Activated CD8-positive, alpha-beta T cell treated with anti-CD3 and anti-CD28 coated beads for 36 hours (primary cell): ENCODE measurements around the gene APCDD1. TPM values are rescaled to one million over a fixed set of nuclear protein-coding genes. Genes with fewer than 3 reads are reported as not detected.
"Not testable (repeated sequence)": the region's sequence is repeated elsewhere in the genome, so short reads cannot be mapped to it uniquely, and the experiment has no call there.

Source experiments
- ATAC-seq: fragments of 200-7000 bp; cut with Tn5 transposase; one replicate; pipeline ENCODE4 v1.10.0; 2021; ENCODE audit warnings: mild to moderate bottlenecking, moderate library complexity
- CTCF ChIA-PET: fragments of 350-600 bp; sonication (Branson Sonifier 250); formaldehyde crosslinking; loops from one replicate; lab custom pipeline; 2021; ENCODE audit warnings: antibody characterized with exemption; lab: Charles Lee
- POLR2A ChIA-PET: fragments of 350-600 bp; sonication (Branson Sonifier 250); formaldehyde crosslinking; loops from one replicate; lab custom pipeline; 2021; ENCODE audit warnings: antibody characterized with exemption; lab: Charles Lee
- DNase-seq: peaks from one replicate; pipeline ENCODE4 v3.0.0-alpha.2; 2020
- H3K27ac Mint-ChIP-seq: one replicate; pipeline ENCODE4 v1.8.0; 2021; ENCODE audit warnings: mild to moderate bottlenecking, mixed read lengths
- H3K27me3 Mint-ChIP-seq: one replicate; pipeline ENCODE4 v1.8.0; 2021; ENCODE audit warnings: mixed read lengths
- H3K36me3 Mint-ChIP-seq: one replicate; pipeline ENCODE4 v1.8.0; 2021; ENCODE audit warnings: low read depth, mixed read lengths
- H3K4me1 Mint-ChIP-seq: one replicate; pipeline ENCODE4 v1.8.0; 2021; ENCODE audit warnings: low read depth, mixed read lengths
- H3K4me3 Mint-ChIP-seq: one replicate; pipeline ENCODE4 v1.8.0; 2021; ENCODE audit warnings: mild to moderate bottlenecking, moderate library complexity, mixed read lengths
- H3K9me3 Mint-ChIP-seq: one replicate; pipeline ENCODE4 v1.8.0; 2021; ENCODE audit warnings: mixed read lengths
- CTCF ChIP-seq: fragments of 200-600 bp; IDR thresholded peaks from one replicate; pipeline ENCODE4 v1.8.0; 2022; ENCODE audit warnings: antibody characterized with exemption, mild to moderate bottlenecking
- intact Hi-C: fragments of 100-400 bp; cut with micrococcal nuclease; formaldehyde crosslinking; loops from one replicate; pipeline ENCODE4 v1.10.0; 2022
- total RNA-seq, 2 experiments: library from RNA; stranded (reverse); gene quantifications; one replicate each; pipeline ENCODE4 v1.2.3, GENCODE V29; 2021

The APCDD1 gene
- total RNA-seq, 2 experiments from 2014 or later: not detected

- ChIA-PET CTCF (interaction anchor here (0.7 kb wide), 1 partner anchor 106 kb away, joined by 3 read pairs; no protein-coding TSS in a partner anchor), POLR2A (no interaction called here)
- no peak for TF ChIP-seq CTCF
- peaks cover 5% of the 10 kb centered on the region for H3K27me3 Mint-ChIP-seq
- DNase-seq: no peak
- intact Hi-C loops: no loop called here
- no peak overlapping the region for H3K4me3 Mint-ChIP-seq
- no peak for ATAC-seq
- no peak overlapping the region for H3K27ac Mint-ChIP-seq
- peaks cover 4% of the 10 kb centered on the region for H3K4me1 Mint-ChIP-seq
- peaks cover 13% of the 10 kb centered on the region for H3K9me3 Mint-ChIP-seq
- peaks cover 1% of the 10 kb centered on the region for H3K36me3 Mint-ChIP-seq
These were observed 50.3 kb downstream of the APCDD1 start for GRCh38 chr18:10504723-10505122.

DNA sequence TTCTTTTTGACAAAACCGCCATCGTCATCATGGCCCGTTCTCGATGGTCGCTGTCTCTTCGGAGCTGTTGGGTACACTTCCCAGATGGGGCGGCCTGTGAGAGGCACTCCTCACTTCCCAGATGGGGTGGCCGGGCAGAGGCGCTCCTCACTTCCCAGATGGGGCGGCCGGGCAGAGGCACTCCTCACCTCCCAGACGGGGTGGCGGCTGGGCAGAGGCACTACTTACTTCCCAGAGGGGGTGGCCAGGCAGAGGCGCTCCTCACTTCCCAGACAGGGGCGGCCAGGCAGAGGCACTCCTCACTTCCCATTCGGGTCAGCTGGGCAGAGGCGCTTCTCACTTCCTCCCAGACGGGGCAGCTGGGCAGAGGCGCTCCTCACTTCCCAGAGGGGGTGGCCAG is 51.5 kb downstream of the APCDD1 start:
- H3K27me3 Mint-ChIP-seq, H3K4me3 Mint-ChIP-seq, DNase-seq, H3K4me1 Mint-ChIP-seq, intact Hi-C loops, H3K27ac Mint-ChIP-seq, POLR2A ChIA-PET, CTCF ChIA-PET, H3K36me3 Mint-ChIP-seq, ATAC-seq: not testable (repeated sequence)
- peaks cover 13% of the 10 kb centered on the region for H3K9me3 Mint-ChIP-seq

- ChIA-PET CTCF (no interaction called here), POLR2A (interaction anchor here (1.4 kb wide), 1 partner anchor 9 kb away, joined by 3 read pairs; no protein-coding TSS in a partner anchor)
- DNase-seq (no peak), ATAC-seq (no peak)
- intact Hi-C loops: no loop called here
- Mint-ChIP-seq H3K9me3 (peaks cover 13% of the 10 kb centered on the region), H3K4me3 (no peak overlapping the region), H3K36me3 (peaks cover 1% of the 10 kb centered on the region), H3K27me3 (peaks cover 9% of the 10 kb centered on the region), H3K4me1 (no peaks in the 10 kb centered on the region), H3K27ac (no peak overlapping the region)
- no peak for TF ChIP-seq CTCF
These were observed 54.2 kb downstream of the APCDD1 start for GRCh38 chr18:10508591-10508990.

DNA sequence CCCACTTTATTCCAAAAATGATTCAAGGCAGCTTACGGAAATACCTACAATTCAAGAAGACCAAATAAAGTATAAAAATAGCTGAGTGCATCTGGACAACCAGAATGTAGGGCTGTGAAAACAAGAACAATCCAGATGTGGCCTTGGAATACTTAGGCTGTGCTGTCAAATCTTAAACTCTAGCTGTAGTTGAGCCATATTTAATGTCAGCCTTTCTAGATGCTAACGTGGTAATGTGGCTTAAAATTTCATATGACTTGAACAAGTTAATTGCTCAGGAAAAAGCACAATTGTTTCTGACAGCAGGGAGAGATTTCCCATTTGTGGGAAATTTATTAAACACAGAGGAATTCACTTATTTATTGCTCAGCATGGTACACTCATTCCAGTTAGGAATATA is 56.8 kb downstream of the APCDD1 start:
- no peak for TF ChIP-seq CTCF
- Mint-ChIP-seq H3K36me3 (peaks cover 1% of the 10 kb centered on the region), H3K9me3 (peaks cover 8% of the 10 kb centered on the region), H3K27ac (no peak overlapping the region), H3K27me3 (peaks cover 15% of the 10 kb centered on the region), H3K4me3 (no peak overlapping the region), H3K4me1 (no peaks in the 10 kb centered on the region)
- ChIA-PET CTCF (interaction anchor here (0.7 kb wide), 1 partner anchor 8 kb away, joined by 3 read pairs; no protein-coding TSS in a partner anchor), POLR2A (no interaction called here)
- intact Hi-C loops: no loop called here
- no peak for DNase-seq
- no peak for ATAC-seq

- ChIA-PET POLR2A (no interaction called here), CTCF (no interaction called here)
- H3K4me3 Mint-ChIP-seq: no peak overlapping the region
- ATAC-seq: no peak
- H3K27ac Mint-ChIP-seq: no peak overlapping the region
- H3K36me3 Mint-ChIP-seq: no peaks in the 10 kb centered on the region
- H3K27me3 Mint-ChIP-seq: peaks cover 25% of the 10 kb centered on the region
- H3K4me1 Mint-ChIP-seq: no peaks in the 10 kb centered on the region
- no peak for DNase-seq
- H3K9me3 Mint-ChIP-seq: no peaks in the 10 kb centered on the region
- TF ChIP-seq CTCF: no peak
- intact Hi-C loops: no loop called here
These were observed 59.6 kb downstream of the APCDD1 start for GRCh38 chr18:10514082-10514481.
